Skeletal muscle satellite cell (primary cell): ENCODE data around the gene RPS6KB2.
"Not testable (repeated sequence)": the region's sequence is repeated elsewhere in the genome, so short reads cannot be mapped to it uniquely, and the experiment has no call there.

Experiments used
- H3K27me3 ChIP-seq: 2 replicates; pipeline ENCODE4 v1.7.0; 2013; ENCODE audit warnings: low read length; ENCODE audit not compliant: control insufficient read depth, insufficient read depth
- H3K36me3 ChIP-seq: 2 replicates; pipeline ENCODE4 v1.7.0; 2013; ENCODE audit warnings: mild to moderate bottlenecking, control low read depth, low read length; ENCODE audit not compliant: insufficient read depth
- H3K4me1 ChIP-seq: 2 replicates; pipeline ENCODE4 v1.7.0; 2013; ENCODE audit warnings: low read length; ENCODE audit not compliant: control insufficient read depth, insufficient read depth
- H3K4me2 ChIP-seq: 2 replicates; pipeline ENCODE4 v1.7.0; 2013; ENCODE audit warnings: mild to moderate bottlenecking, low read length
- H3K4me3 ChIP-seq: 2 replicates; pipeline ENCODE4 v1.7.0; 2013; ENCODE audit warnings: low read length
- H3K9ac ChIP-seq: 2 replicates; pipeline ENCODE4 v1.7.0; 2013; ENCODE audit warnings: mild to moderate bottlenecking, low read depth, low read length, moderate library complexity
- H3K9me3 ChIP-seq: replicated peaks from 2 replicates; pipeline ENCODE4 v1.7.0; 2013; ENCODE audit warnings: mild to moderate bottlenecking, control low read depth, low read length

The RPS6KB2 gene

DNA sequence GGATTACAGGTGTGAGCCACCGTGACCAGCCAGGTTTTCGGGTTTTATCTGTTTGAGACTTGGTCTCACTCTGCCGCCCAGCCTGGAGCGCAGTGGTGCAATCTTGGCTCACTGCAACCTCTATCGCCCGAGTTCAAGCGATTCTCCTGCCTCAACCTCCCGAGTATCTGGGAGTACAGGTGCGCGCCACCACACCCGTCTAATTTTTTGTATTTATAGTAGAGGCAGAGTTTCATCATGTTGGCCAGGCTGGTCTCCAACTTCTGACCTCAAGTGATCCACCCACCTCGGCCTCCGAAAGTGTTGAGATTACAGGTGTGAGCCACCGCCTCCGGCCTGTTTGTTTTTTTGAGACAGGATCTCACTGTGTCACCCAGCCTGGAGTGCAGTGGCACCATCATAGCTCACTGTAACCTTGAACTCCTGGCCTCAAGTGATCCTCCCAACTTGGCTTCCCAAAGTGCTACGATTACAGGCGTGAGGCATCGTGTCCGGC is 882 bp upstream of the RPS6KB2 start:
- peak overlapping the region; percentile 94 for H3K9ac ChIP-seq
- H3K9me3 ChIP-seq, H3K27me3 ChIP-seq: not testable (repeated sequence)
- peak overlapping the region; percentile 96 for H3K4me3 ChIP-seq
- H3K4me1 ChIP-seq = peaks cover 11% of the 10 kb centered on the region
- peak overlapping the region; percentile 92 for H3K4me2 ChIP-seq
- peaks cover 11% of the 10 kb centered on the region for H3K36me3 ChIP-seq

DNA sequence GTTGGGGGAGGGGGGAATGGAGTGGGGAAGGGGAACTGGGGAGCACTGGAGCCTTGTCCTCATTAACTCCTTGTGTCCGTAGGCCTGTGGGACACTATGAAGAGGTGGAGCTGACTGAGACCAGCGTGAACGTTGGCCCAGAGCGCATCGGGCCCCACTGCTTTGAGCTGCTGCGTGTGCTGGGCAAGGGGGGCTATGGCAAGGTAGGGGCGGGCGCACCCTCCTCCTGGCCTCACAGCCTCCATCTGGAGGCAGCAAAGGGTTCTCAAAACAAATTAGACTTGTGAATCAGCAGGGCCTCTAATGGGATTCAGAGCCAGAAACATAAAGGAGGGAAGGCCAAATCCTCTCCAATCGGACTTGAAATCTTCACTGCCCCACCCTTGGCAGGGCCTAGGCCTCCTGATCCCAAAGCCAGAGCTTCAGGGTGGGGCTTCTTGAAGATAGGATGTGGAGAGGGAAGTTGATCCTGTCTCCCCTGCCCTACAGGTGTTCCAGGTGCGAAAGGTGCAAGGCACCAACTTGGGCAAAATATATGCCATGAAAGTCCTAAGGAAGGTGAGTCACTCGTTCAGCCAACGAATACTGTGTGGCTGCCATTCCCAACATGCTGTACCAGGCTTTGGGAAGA is 859 bp downstream of the RPS6KB2 start:
- Histone ChIP-seq H3K36me3 (peaks cover 25% of the 10 kb centered on the region), H3K4me1 (peaks cover 11% of the 10 kb centered on the region), H3K4me2 (peak overlapping the region; percentile 92), H3K9ac (peak overlapping the region; percentile 94), H3K4me3 (peak overlapping the region; percentile 96), H3K27me3 (no peaks in the 10 kb centered on the region), H3K9me3 (no peaks in the 10 kb centered on the region)

DNA sequence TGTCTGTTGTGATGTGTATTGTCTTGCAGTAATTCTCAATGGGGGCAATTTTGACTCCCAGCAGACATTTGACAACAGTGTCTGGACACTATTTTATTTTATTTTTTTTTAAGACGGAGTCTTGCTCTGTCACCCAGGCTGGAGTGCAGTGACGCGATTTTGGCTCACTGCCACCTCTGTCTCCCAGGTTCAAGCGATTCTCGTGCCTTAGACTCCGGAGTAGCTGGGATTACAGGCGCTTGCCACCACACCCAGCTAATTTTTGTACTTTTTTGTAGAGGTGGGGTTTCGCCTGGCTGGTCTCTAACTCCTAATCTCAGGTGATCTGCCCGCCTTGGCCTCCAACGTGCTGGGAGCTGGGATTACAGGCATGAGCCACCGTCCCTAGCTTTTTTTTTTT is 1.4 kb downstream of the RPS6KB2 start:
- peaks cover 31% of the 10 kb centered on the region for H3K36me3 ChIP-seq
- no peak overlapping the region for H3K9ac ChIP-seq
- H3K9me3 ChIP-seq = no peaks in the 10 kb centered on the region
- no peak overlapping the region for H3K4me3 ChIP-seq
- peaks cover 11% of the 10 kb centered on the region for H3K4me1 ChIP-seq
- H3K27me3 ChIP-seq = no peaks in the 10 kb centered on the region
- H3K4me2 ChIP-seq = peak overlapping the region; percentile 92

DNA sequence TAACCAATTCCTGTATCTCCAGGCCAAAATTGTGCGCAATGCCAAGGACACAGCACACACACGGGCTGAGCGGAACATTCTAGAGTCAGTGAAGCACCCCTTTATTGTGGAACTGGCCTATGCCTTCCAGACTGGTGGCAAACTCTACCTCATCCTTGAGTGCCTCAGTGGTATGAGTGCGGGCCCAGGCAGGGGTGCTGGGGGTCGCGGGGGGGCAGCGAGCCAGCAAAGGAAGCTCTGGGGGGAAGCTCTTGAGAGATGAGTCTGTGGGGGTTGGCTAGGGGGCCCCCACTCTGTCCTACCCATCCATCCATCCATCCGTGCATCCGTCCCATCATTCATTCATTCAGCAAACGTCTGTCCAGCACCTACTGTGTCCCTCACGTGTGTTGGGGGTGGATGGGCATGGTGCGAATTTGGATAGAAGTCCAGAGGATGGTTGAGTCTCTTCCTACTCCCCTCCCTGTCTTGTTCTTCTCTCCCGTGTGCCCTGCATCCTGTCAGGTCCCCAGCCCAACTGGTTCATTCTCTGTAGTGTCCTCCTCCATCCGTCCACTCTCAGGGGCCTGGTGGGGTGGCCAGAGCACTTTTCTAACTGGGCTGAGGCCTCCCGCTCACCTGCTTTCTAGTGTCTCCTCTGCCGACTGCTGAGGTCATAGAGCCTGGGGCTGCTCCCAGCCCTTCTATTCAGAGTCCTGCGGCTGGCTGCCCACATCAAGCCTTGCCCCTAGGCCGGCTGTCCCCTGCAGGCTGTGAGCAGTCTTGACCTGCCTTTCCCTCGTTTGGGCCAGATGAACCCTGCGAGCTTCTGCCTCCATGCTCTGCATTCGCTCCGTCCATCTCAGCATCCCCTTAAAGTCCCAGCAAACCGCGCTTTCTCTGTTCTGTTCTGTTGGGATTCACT is 3.3 kb downstream of the RPS6KB2 start:
- peaks cover 15% of the 10 kb centered on the region for H3K4me1 ChIP-seq
- no peak overlapping the region for H3K4me3 ChIP-seq
- no peaks in the 10 kb centered on the region for H3K9me3 ChIP-seq
- H3K36me3 ChIP-seq = peaks cover 42% of the 10 kb centered on the region
- no peak overlapping the region for H3K4me2 ChIP-seq
- no peaks in the 10 kb centered on the region for H3K27me3 ChIP-seq
- no peak overlapping the region for H3K9ac ChIP-seq

DNA sequence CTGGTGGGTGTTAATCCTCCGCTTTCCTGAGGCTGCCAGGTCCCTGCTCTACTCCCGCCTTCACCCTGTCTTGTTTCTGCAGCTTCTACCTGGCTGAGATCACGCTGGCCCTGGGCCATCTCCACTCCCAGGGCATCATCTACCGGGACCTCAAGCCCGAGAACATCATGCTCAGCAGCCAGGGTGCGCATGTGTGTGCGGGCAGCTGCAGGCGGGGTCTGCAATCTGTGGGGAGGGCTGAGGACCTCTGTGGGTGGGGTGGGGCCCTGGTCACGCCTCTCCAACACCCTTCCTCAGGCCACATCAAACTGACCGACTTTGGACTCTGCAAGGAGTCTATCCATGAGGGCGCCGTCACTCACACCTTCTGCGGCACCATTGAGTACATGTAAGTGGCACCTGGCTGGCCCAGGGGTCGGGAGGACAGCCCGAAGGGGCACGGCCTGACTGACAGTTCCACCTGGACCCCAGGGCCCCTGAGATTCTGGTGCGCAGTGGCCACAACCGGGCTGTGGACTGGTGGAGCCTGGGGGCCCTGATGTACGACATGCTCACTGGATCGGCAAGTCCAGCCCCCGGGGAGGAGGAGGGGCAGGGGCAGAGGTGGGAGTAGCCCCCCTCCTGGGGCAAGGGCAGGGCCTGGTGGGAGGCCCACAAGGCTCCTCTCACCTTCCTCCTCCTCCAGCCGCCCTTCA is 4.5 kb downstream of the RPS6KB2 start:
- H3K9ac ChIP-seq = no peak overlapping the region
- H3K4me2 ChIP-seq = no peak overlapping the region
- peaks cover 11% of the 10 kb centered on the region for H3K4me1 ChIP-seq
- no peaks in the 10 kb centered on the region for H3K27me3 ChIP-seq
- H3K36me3 ChIP-seq = peaks cover 50% of the 10 kb centered on the region
- H3K9me3 ChIP-seq = no peaks in the 10 kb centered on the region
- H3K4me3 ChIP-seq = no peak overlapping the region

DNA sequence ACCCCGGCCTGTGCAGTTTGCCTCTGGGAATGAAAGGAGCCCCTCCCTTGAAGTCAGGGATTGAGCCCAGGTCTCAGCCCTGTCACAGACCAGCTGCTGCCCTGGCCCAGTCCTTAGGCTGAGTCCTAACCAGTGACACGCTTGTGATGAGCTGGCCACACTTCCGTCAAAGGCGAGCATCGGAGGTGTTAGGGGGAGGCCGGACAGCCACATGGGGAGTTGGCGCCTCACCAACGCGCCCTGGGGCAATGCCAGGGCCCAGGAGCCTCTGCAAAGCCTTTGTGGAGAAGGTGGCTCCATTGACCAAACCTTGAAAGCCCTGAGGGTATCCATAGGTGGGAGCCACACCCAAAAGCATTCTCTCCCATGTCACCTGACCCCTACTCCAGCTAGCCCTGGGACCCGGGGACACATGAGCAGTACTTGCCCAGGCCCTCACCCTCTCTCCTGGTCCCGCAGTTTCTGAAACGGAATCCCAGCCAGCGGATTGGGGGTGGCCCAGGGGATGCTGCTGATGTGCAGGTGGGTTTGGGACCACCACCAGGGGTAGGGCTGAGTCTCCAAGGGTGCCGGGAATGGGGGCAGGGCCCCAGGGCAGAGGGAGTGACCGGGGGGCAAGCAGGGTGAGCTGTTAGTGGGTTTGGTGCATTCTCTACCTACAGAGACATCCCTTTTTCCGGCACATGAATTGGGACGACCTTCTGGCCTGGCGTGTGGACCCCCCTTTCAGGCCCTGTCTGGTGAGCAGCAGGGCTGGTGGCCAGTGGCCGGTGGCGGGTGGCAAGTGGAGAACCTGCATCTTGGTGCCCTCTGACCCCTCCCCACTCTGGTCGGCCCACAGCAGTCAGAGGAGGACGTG is 5.5 kb downstream of the RPS6KB2 start:
- Histone ChIP-seq H3K4me2 (no peak overlapping the region), H3K27me3 (no peaks in the 10 kb centered on the region), H3K36me3 (peaks cover 55% of the 10 kb centered on the region), H3K4me3 (no peak overlapping the region), H3K4me1 (peaks cover 11% of the 10 kb centered on the region), H3K9ac (no peak overlapping the region), H3K9me3 (no peaks in the 10 kb centered on the region)

DNA sequence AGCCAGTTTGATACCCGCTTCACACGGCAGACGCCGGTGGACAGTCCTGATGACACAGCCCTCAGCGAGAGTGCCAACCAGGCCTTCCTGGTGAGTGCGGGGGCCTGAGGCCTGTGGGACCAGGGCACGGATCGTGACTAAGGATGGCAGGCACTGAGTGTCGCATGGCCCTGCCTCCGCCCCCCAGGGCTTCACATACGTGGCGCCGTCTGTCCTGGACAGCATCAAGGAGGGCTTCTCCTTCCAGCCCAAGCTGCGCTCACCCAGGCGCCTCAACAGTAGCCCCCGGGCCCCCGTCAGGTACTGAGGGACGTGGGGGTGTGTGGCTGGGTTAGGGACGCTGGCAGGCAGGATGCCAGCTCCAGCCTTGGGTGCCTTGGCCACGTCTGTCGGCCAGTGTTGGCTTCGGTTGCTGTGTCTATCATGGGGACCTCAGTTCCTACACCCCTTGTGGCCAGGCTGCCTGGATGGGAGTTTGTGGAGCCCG is 6.1 kb downstream of the RPS6KB2 start:
- Histone ChIP-seq H3K4me3 (no peak overlapping the region), H3K9me3 (no peaks in the 10 kb centered on the region), H3K36me3 (peaks cover 56% of the 10 kb centered on the region), H3K4me1 (peaks cover 11% of the 10 kb centered on the region), H3K9ac (no peak overlapping the region), H3K27me3 (no peaks in the 10 kb centered on the region), H3K4me2 (no peak overlapping the region)

DNA sequence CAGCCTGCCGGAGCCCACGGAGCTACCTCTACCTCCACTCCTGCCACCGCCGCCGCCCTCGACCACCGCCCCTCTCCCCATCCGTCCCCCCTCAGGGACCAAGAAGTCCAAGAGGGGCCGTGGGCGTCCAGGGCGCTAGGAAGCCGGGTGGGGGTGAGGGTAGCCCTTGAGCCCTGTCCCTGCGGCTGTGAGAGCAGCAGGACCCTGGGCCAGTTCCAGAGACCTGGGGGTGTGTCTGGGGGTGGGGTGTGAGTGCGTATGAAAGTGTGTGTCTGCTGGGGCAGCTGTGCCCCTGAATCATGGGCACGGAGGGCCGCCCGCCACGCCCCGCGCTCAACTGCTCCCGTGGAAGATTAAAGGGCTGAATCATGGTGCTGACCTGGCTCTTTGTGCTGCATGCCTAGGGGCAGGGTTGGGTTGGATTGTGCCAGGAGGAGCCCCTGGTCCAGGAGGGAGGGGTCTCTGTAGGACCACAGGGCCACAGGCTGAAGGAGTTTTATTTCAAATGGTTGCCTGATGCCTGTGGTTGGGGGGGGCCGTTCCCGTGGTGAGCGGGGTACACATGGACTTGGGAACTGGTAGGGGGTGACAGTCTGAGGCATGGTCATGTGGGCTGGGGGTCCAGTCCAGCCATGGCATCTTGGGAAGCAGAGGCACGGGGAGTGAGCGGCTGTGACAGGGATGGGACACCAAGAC is 6.9 kb downstream of the RPS6KB2 start:
- Histone ChIP-seq H3K27me3 (no peaks in the 10 kb centered on the region), H3K4me3 (no peak overlapping the region), H3K4me2 (no peak overlapping the region), H3K4me1 (peaks cover 17% of the 10 kb centered on the region), H3K36me3 (peaks cover 63% of the 10 kb centered on the region), H3K9ac (no peak overlapping the region), H3K9me3 (no peaks in the 10 kb centered on the region)

DNA sequence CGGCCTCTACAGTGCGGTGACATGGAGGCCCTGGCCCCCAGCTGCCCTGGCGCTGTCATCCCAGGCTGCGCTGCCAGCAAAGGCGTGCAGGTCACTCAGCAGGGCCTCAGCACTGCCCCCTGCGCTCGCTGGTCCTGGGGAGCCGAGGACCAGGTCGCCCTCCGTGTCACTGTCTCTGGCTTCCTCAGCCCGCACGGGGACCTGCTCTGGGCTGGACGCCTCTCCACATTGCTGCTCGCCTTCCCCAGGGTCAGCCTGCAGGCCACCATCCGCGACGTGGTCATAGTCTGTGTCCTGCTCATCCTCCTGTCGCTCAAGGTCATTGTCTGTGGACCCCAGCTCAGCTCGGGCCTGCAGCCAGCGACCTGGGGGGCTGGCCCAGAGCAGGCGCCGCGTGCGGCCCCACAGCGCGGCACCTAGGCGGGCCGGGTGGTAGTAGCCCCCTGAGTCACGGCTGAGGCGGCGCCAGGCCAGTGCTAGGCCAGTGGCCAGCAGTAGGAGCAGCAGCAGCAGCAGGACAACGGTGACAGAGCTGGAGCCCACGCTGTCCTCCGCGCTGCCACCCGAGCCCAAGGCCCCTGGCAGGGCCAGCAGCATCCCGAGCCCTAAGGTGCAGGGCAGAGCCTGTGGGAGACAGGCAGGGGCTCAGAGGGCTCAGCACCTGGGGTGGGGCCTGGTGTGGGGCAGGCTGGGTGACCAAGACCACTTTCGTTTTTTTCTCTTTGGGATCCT is 7.6 kb downstream of the RPS6KB2 start:
- Histone ChIP-seq H3K27me3 (no peaks in the 10 kb centered on the region), H3K4me3 (no peak overlapping the region), H3K9me3 (no peaks in the 10 kb centered on the region), H3K36me3 (peaks cover 68% of the 10 kb centered on the region), H3K4me1 (peaks cover 18% of the 10 kb centered on the region), H3K4me2 (no peak overlapping the region), H3K9ac (no peak overlapping the region)
